NCI-H1436 (cell line): Measurements from ENCODE around the gene CTBP2.
"Not testable (repeated sequence)": the region's sequence is repeated elsewhere in the genome, so short reads cannot be mapped to it uniquely, and the experiment has no call there.

Experiments used
- DNase-seq: peaks from one replicate; lab custom pipeline; 2025; lab: John Stamatoyannopoulos, UW

CTBP2 gene

GRCh38 chr10:125186431-125187170 lies 26.2 kb upstream of the CTBP2 start:
- no peak for DNase-seq

- DNase-seq: not testable (repeated sequence)
Observed at GRCh38 chr10:125179107-125179506, 18.7 kb upstream of the CTBP2 start.

GRCh38 chr10:125177641-125178640 lies 17.6 kb upstream of the CTBP2 start:
- no peak for DNase-seq

- no peak for DNase-seq
Observed at GRCh38 chr10:125175807-125176206, 15.4 kb upstream of the CTBP2 start.

GRCh38 chr10:125174360-125174759 lies 14.0 kb upstream of the CTBP2 start:
- DNase-seq: no peak

- DNase-seq: no peak
Observed at GRCh38 chr10:125172694-125173093, 12.3 kb upstream of the CTBP2 start.

GRCh38 chr10:125171402-125172306 lies 11.3 kb upstream of the CTBP2 start:
- DNase-seq: no peak

GRCh38 chr10:125169915-125170314 lies 9.6 kb upstream of the CTBP2 start:
- no peak for DNase-seq

GRCh38 chr10:125169279-125169678 lies 8.9 kb upstream of the CTBP2 start:
- no peak for DNase-seq

GRCh38 chr10:125166658-125167057 lies 6.3 kb upstream of the CTBP2 start:
- no peak for DNase-seq

GRCh38 chr10:125165584-125166573 lies 5.5 kb upstream of the CTBP2 start:
- DNase-seq: no peak

- DNase-seq: no peak
Observed at GRCh38 chr10:125164421-125164820, 4.1 kb upstream of the CTBP2 start.

GRCh38 chr10:125163803-125164202 lies 3.4 kb upstream of the CTBP2 start:
- no peak for DNase-seq

GRCh38 chr10:125163312-125163711 lies 2.9 kb upstream of the CTBP2 start:
- not testable (repeated sequence) for DNase-seq

GRCh38 chr10:125162120-125162931 lies 2.0 kb upstream of the CTBP2 start:
- DNase-seq: no peak

GRCh38 chr10:125161707-125162119 lies 1.4 kb upstream of the CTBP2 start:
- no peak for DNase-seq

- DNase-seq: peak; percentile 96
Observed at GRCh38 chr10:125160856-125161706, 718 bp upstream of the CTBP2 start.

- no peak for DNase-seq
Observed at GRCh38 chr10:125159486-125159931, 854 bp downstream of the CTBP2 start.
